HS-5 (cell line): ENCODE data around the gene GGNBP2.

ENCODE experiments used
- DNase-seq: peaks from one replicate; pipeline ENCODE4 v3.0.0-alpha.2; 2012; ENCODE audit warnings: low read depth

Gene GGNBP2

DNA sequence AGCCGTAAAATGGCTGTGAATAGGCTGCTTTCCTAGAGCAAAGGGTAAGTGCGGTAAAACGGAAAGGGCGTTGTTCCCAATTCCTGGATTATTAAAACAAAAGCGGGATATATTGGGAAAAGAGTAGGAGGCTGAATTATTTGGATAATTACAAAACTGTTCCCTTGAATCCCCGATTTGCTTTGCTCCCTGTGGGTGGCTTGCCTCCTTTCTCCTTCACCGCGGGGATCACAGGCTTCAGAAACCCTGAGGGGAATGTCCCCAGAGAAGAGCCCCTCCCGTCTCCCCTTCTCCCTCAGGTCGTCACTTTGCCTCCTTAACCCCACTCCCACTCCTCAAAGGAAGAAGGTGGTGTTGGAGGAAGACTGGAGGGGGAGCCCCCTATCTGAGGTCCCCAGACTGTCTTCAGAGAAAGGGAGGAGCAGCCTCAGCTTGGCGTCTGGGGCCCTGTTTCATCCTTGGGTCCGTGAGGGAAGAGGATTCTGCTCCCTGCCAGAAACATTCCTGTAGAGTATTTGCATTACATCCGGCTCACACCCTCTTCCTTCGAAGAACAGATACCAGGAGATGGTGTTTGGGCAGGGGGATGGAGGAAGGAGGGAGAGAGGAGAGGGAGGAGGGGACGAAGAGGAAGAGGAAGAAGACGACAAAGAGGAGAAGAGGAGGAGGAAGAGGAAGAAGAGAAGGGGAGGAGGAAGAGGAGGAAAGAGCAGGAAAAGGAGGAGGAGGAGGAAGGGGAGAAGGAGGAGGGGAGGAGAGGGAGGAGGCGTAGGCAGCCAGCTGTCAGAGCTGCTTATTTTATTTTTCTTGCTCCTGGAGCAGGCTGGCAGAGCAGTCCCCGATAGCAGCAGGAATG, 88.4 kb downstream of the GGNBP2 start:
- no peak for DNase-seq
